Heart right ventricle (tissue), 16 donors: ENCODE data around the gene SYTL3. TPM values are rescaled to one million over a fixed set of nuclear protein-coding genes. Genes with fewer than 3 reads are reported as not detected.

Experiments
- ATAC-seq, 8 donors: fragments of 200-7000 bp; cut with Tn5 transposase; one replicate each; pipeline ENCODE4 v1.9.1; 2020; ENCODE audit warnings: mild to moderate bottlenecking in 8 of 8, moderate library complexity in 8 of 8, moderate number of reproducible peaks in 1 of 8
- DNase-seq, 2 donors: peaks; one replicate each; pipeline ENCODE4 v3.0.0-alpha.2; 2020
- H3K27ac ChIP-seq, 10 donors: fragments of 200-600 bp; sonication (generic) in 2 of 10; one replicate each; pipeline versions ENCODE4 v1.5.0 to v1.8.0; 2020 to 2022; ENCODE audit warnings: mild to moderate bottlenecking in 3 of 10
- H3K27me3 ChIP-seq, 7 donors: fragments of 200-600 bp; one replicate each; pipeline ENCODE4 v1.8.0; 2021 to 2022; ENCODE audit warnings: mild to moderate bottlenecking in 2 of 7
- H3K36me3 ChIP-seq, 9 donors: fragments of 200-600 bp; sonication (generic) in 1 of 9; one replicate each; pipeline versions ENCODE4 v1.5.0 to v1.8.0; 2020 to 2022; ENCODE audit warnings: mild to moderate bottlenecking in 2 of 9
- H3K4me1 ChIP-seq, 9 donors: fragments of 200-600 bp; sonication (generic) in 1 of 9; one replicate each; pipeline versions ENCODE4 v1.5.0 to v1.8.0; 2020 to 2022; ENCODE audit warnings: mild to moderate bottlenecking in 4 of 9
- H3K4me3 ChIP-seq, 10 donors: fragments of 200-600 bp; sonication (generic) in 2 of 10; one replicate each; pipeline versions ENCODE4 v1.5.0 to v1.8.0; 2020 to 2022; ENCODE audit warnings: mild to moderate bottlenecking in 7 of 10, moderate library complexity in 2 of 10
- H3K9me3 ChIP-seq, 11 donors: fragments of 200-600 bp in 10 of 11; sonication (generic) in 2 of 11; one replicate each; pipeline versions ENCODE4 v1.5.0 to v1.8.0; 2013 to 2022; ENCODE audit warnings: mild to moderate bottlenecking in 2 of 11, control low read depth in 1 of 11, moderate library complexity in 1 of 11
- WGBS, 2 donors: extraction: QIAGEN DNeasy Blood & Tissue Kit; methylation state at CpG; one replicate each; pipeline ENCODE4 v1.1.7; 2013; ENCODE audit warnings: inconsistent platforms in 1 of 2; 5-methylcytosine and 5-hydroxymethylcytosine counted together
- intact Hi-C, 10 donors: fragments of 100-400 bp; cut with DNase I; formaldehyde crosslinking; loops; one replicate each; pipeline versions ENCODE4 v1.11.1 to v1.14.2; 2022
- polyA plus RNA-seq, 2 donors: library from polyadenylated mRNA; stranded (reverse); fragments of 200-250 nt; gene quantifications; one replicate each; pipeline ENCODE4 v1.2.3, GENCODE V29; 2013
- total RNA-seq, 10 donors: library from RNA; stranded (reverse); fragmentation: NEBNext Ultra II Directional in 3 of 10; extraction: Animal tissue kit (Norgen Biotek cat#: 25700) in 3 of 10; gene quantifications; one replicate each; pipeline versions ENCODE4 v1.2.1 to v1.2.4, GENCODE V29; 2021 to 2023
- TF ChIP-seq, protein P1 (sequence below), 9 donors: fragments of 200-600 bp; sonication (generic) in 2 of 9; IDR thresholded peaks; one replicate each; pipeline versions ENCODE4 v1.5.0 to v1.8.0; 2021 to 2022; ENCODE audit warnings: antibody characterized with exemption in 9 of 9, mild to moderate bottlenecking in 5 of 9, moderate library complexity in 1 of 9
- donor health status: Arrhythmogenic right ventricular cardiomyopathy.
- donor health status: ischemic (EF 13 %, LVEDD 7.1; RV severe dilation, severe dysfunction).
- donor health status: healthy with polysubstance abuse.
- donor health status: DM: no; HTN: yes; CAD: no.
- donor health status: DM: no; HTN: no; CAD: no.
- donor health status: ischemic (EF 25% LVEDD 6.9; RV normal size, moderate dysfunction).
- donor health status: ischemic (EF 25% LVEDD 5.7; RV mildly dilated, moderate dysfunction).
- donor health status: healthy.
- donor health status: DM: yes; HTN: yes; CAD: no.
- donor health status: Ischemic cardiomyopathy.
- donor health status: ischemic (EF 35%, LVEDD 5.7; RV mildly dilated, moderate dysfunction).
- donor health status: nonischemic (EF 11% LVEDD 7.7; RV severe dilation, severe dysfunction).
- donor health status: DM: yes; HTN: yes; CAD: no.
- donor health status: PGD.
- donor health status: ischemic (EF 29% LVEDD 5.4; RV normal size, mild dysfunction).
- donor health status: nonischemic (EF 23%, LVEDD 6.1; RV moderate dilation, normal function).

SYTL3 gene
- total and polyA plus RNA-seq, 12 donors = 3.6 to 11.9 (median 8.1) TPM

DNA sequence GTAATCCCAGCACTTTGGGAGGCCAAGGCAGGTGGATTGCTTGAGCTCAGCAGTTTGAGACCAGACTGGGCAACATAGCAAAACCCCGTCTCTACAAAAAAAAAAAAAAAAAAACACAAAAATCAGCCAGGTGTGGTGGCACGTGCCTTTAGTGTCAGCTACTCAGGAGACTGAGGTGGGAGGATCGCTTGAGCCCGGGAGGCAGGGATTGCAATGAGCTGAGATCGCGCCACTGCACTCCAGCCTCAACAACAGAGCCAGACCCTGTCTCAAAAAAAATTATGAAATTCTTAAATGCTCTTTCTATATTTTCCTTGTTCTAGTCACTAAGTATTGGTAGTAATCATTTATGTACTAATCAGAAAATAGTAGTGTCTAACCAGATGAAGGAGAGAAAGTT, 30.6 kb downstream of the SYTL3 start:
- ATAC-seq (no peak), DNase-seq (no peak)
- peaks cover 0 to 5% (median 0%) of the 10 kb centered on the region in 9 donors for H3K4me1 ChIP-seq
- no peaks in the 10 kb centered on the region for H3K27me3 ChIP-seq
- TF ChIP-seq, protein P1, sequence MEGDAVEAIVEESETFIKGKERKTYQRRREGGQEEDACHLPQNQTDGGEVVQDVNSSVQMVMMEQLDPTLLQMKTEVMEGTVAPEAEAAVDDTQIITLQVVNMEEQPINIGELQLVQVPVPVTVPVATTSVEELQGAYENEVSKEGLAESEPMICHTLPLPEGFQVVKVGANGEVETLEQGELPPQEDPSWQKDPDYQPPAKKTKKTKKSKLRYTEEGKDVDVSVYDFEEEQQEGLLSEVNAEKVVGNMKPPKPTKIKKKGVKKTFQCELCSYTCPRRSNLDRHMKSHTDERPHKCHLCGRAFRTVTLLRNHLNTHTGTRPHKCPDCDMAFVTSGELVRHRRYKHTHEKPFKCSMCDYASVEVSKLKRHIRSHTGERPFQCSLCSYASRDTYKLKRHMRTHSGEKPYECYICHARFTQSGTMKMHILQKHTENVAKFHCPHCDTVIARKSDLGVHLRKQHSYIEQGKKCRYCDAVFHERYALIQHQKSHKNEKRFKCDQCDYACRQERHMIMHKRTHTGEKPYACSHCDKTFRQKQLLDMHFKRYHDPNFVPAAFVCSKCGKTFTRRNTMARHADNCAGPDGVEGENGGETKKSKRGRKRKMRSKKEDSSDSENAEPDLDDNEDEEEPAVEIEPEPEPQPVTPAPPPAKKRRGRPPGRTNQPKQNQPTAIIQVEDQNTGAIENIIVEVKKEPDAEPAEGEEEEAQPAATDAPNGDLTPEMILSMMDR (IDR thresholded peaks at IDR 0.05) = no peak
- 92 to 95% methylated on average over 6 of the region's 6 CpGs for WGBS, 2 donors
- no peaks in the 10 kb centered on the region for H3K9me3 ChIP-seq
- H3K27ac ChIP-seq = no peak overlapping the region
- intact Hi-C loops = loop anchor here in 3 of 10 donors (10.0 kb wide), 2 partner anchors 56 to 456 kb away; no protein-coding TSS in a partner anchor
- no peaks in the 10 kb centered on the region for H3K36me3 ChIP-seq
- no peak overlapping the region for H3K4me3 ChIP-seq

DNA sequence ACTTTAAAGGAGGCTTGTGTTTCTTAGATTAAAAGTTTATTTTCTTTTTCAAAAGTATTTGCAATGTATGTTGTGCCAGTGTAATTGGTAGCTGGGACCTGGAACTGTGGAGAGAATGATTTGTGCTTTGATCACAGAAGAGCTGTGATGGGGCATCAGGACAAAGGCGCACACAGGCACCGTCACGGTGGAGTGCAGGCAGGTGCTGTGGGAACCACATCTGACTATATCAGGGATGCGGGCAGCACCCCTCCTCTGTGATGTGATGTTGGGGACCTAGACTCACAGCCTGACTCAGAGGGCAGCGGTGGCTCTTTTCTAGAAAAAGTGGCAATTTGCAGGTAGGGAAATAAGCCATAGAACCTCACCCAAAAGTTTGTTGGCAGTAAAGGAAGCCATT, 34.5 kb downstream of the SYTL3 start:
- Histone ChIP-seq H3K4me1 (peaks cover 0 to 29% (median 0%) of the 10 kb centered on the region in 9 donors), H3K36me3 (peaks cover 0 to 4% (median 0%) of the 10 kb centered on the region in 9 donors), H3K9me3 (no peaks in the 10 kb centered on the region), H3K27me3 (no peaks in the 10 kb centered on the region), H3K4me3 (no peak overlapping the region), H3K27ac (no peak overlapping the region)
- WGBS, 2 donors = 96 to 99% methylated on average over 5 of the region's 5 CpGs
- ATAC-seq (no peak), DNase-seq (no peak)
- TF ChIP-seq, protein P1 (IDR thresholded peaks at IDR 0.05) = no peak
- intact Hi-C loops = loop anchor here in 3 of 10 donors (10.0 kb wide), 2 partner anchors 60 to 460 kb away; no protein-coding TSS in a partner anchor

DNA sequence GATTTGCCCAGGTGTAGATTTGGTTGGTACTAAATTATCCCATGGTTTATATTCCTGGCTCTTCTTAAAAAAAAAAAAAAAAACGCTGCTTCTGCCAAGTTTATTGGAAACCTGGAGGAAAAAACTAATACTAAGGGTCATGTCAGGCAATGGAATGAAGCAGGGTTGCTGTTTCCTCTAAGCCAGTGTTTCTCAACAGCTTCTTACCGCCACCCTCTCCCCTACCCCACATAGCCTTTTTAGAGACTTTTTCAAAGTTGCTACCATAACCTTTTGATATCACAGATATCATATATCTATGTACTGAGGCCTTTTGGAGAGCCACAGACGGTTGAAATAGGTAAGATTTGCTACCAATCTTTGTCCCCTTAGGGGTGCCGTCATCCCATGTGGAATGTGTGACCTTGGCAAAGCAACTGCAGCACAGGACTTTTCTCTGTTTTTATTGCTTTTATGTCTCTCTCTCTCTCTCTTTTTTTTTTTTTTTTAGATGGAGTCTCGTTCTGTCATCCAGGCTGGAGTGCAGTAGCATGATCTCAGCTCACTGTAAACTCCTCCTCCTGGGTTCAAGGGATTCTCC, 35.0 kb downstream of the SYTL3 start:
- Histone ChIP-seq H3K27me3 (no peaks in the 10 kb centered on the region), H3K9me3 (no peaks in the 10 kb centered on the region), H3K27ac (no peak overlapping the region), H3K4me1 (peaks cover 0 to 29% (median 0%) of the 10 kb centered on the region in 9 donors), H3K36me3 (peaks cover 0 to 4% (median 0%) of the 10 kb centered on the region in 9 donors), H3K4me3 (no peak overlapping the region)
- TF ChIP-seq, protein P1 (IDR thresholded peaks at IDR 0.05) = no peak
- ATAC-seq (no peak), DNase-seq (no peak)
- intact Hi-C loops = loop anchor here in 4 of 10 donors (5.0 to 10.0 kb wide), 3 partner anchors 60 to 463 kb away; no protein-coding TSS in a partner anchor
- WGBS, 2 donors = 57 to 58% methylated on average over 5 of the region's 5 CpGs

DNA sequence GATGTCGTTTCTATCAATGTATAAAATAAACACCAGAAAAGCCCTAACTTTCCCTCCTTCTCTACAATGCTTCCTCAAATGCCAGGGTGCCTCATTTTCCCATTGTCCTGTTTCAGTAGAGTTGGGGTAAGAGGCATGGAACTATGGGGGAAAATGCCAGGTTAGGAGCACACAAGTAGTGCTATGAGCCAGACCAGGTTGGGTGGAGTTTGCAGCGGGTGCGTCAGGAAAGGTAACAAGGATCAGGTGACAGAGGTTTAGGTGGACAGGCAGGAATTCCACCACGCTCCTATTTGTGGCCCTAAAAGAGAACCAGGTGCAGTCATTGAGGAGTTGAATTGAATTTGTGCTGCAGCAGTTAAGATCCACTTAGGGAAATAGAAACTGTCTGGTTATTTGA, 36.5 kb downstream of the SYTL3 start:
- peaks cover 0 to 32% (median 0%) of the 10 kb centered on the region in 9 donors for H3K4me1 ChIP-seq
- intact Hi-C loops = loop anchor here in 4 of 10 donors (5.0 to 10.0 kb wide), 3 partner anchors 62 to 464 kb away; no protein-coding TSS in a partner anchor

More for the DNA sequence above, 36.5 kb downstream of the SYTL3 start:
- Histone ChIP-seq H3K9me3 (no peaks in the 10 kb centered on the region), H3K36me3 (peaks cover 0 to 4% (median 0%) of the 10 kb centered on the region in 9 donors), H3K4me3 (no peak overlapping the region), H3K27ac (peak overlapping the region in 1 of 10 donors; percentile 55), H3K27me3 (no peaks in the 10 kb centered on the region)
- no peak for ATAC-seq
- TF ChIP-seq, protein P1 (IDR thresholded peaks at IDR 0.05) = no peak
- no peak for DNase-seq
- 77 to 80% methylated on average over 4 of the region's 4 CpGs for WGBS, 2 donors
